ENCODE measurements around the gene CNTN4.

Gene CNTN4

DNA sequence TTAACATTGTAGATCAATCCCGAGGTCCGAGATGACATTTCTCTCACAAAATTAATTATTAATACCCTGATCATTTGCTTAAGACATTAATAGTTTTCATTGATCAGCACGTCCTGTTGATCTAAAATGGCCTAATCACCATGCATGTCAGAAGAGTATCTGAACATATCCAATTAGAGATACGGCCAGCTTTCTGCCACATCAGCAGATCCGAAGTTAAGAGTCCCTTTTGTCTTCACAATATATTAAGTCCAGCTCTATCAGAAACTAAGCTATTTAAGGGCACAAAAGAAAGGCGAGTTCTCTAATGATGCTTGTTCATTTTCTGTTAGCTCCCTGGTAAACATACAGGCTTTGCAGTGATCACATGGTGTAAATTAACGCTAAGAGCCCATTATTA lies 470.3 kb downstream of the CNTN4 start:
- Histone ChIP-seq H2AK5ac (ENCODE audit: low read depth, low read length) (no peak overlapping the region), H3K36me3 (replicated peaks in 1 of 2; ENCODE audit: control insufficient read depth in 2 of 2, insufficient read depth in 2 of 2, low read length in 2 of 2) (no peaks in the 10 kb centered on the region), H2BK120ac (ENCODE audit: low read depth, low read length) (no peak overlapping the region), H2BK5ac (ENCODE audit: low read length) (no peak overlapping the region), H4K91ac (ENCODE audit: low read depth, low read length, poor library complexity) (no peak overlapping the region), H3K9me3 (replicated peaks in 1 of 2; ENCODE audit: control insufficient read depth in 2 of 2, insufficient read depth in 1 of 2, low read depth in 1 of 2, low read length in 2 of 2) (no peaks in the 10 kb centered on the region), H3K4ac (ENCODE audit: low read length) (no peak overlapping the region), H2AFZ (ENCODE audit: low read length) (no peak overlapping the region), H3K23ac (ENCODE audit: low read depth, low read length, poor library complexity) (no peak overlapping the region), H2BK15ac (ENCODE audit: low read length) (no peak overlapping the region), H3K4me1 (ENCODE audit: control insufficient read depth in 2 of 2, insufficient read depth in 1 of 2, low read depth in 1 of 2, low read length in 2 of 2) (no peaks in the 10 kb centered on the region), H2BK12ac (ENCODE audit: low read length) (no peak overlapping the region), H3K4me2 (ENCODE audit: insufficient read depth, low read length, poor library complexity, severe bottlenecking) (no peak overlapping the region), H3K9ac (ENCODE audit: low read depth, low read length, poor library complexity) (no peak overlapping the region), H3K27me3 (ENCODE audit: control insufficient read depth in 3 of 3, insufficient read depth in 3 of 3, low read depth in 1 of 3, low read length in 3 of 3) (peaks cover 0 to under 1% (median 0%) of the 10 kb centered on the region in 3 experiments), H3K14ac (ENCODE audit: low read length) (no peak overlapping the region), H3K79me1 (ENCODE audit: low read depth, low read length) (no peaks in the 10 kb centered on the region), H4K8ac (ENCODE audit: low read depth, low read length) (no peak overlapping the region), H3K27ac (replicated peaks; ENCODE audit: low read length) (no peak overlapping the region), H3K4me3 (ENCODE audit: low read length in 2 of 2) (no peak overlapping the region), H3K18ac (ENCODE audit: low read length) (no peak overlapping the region)
- WGBS, 2 donors (ENCODE audit: extremely low coverage in 2 of 2, insufficient read length in 2 of 2, insufficient replicate concordance in 1 of 2), result no CpG with 5 or more reads among the region's 7 CpGs
- DNase-seq (ENCODE audit: low spot score), result no peak

DNA sequence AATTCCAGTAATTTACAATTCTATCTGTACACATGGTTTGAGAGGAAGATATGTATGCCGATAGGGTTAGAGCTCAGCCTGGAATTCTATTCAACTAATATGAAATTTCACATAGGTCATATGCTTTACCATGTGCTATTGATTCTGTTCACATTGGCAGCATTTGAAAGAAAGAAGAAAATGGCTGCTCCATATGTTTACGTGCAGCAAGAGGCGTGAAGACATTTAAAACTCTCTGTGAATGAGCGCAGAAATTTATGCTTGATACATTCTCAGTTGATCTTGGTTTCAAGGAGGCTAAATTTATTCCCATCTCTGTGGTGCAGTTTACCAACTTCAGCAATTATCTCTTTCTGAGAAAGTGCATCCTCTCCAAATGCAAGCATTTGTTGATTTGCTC lies 478.9 kb downstream of the CNTN4 start:
- H3K27ac ChIP-seq (replicated peaks; ENCODE audit: low read length), result no peak overlapping the region
- no peak overlapping the region for H3K9ac ChIP-seq (ENCODE audit: low read depth, low read length, poor library complexity)
- H3K14ac ChIP-seq (ENCODE audit: low read length), result no peak overlapping the region
- no peak for DNase-seq (ENCODE audit: low spot score)
- H2AK5ac ChIP-seq (ENCODE audit: low read depth, low read length), result no peak overlapping the region
- H2AFZ ChIP-seq (ENCODE audit: low read length), result no peak overlapping the region
- H3K36me3 ChIP-seq (replicated peaks in 1 of 2; ENCODE audit: control insufficient read depth in 2 of 2, insufficient read depth in 2 of 2, low read length in 2 of 2), result no peaks in the 10 kb centered on the region
- H2BK12ac ChIP-seq (ENCODE audit: low read length), result no peak overlapping the region
- no peak overlapping the region for H2BK5ac ChIP-seq (ENCODE audit: low read length)
- H4K8ac ChIP-seq (ENCODE audit: low read depth, low read length), result no peak overlapping the region
- H3K9me3 ChIP-seq (replicated peaks in 1 of 2; ENCODE audit: control insufficient read depth in 2 of 2, insufficient read depth in 1 of 2, low read depth in 1 of 2, low read length in 2 of 2), result no peaks in the 10 kb centered on the region
- H3K4me1 ChIP-seq (ENCODE audit: control insufficient read depth in 2 of 2, insufficient read depth in 1 of 2, low read depth in 1 of 2, low read length in 2 of 2), result no peaks in the 10 kb centered on the region
- H2BK15ac ChIP-seq (ENCODE audit: low read length), result no peak overlapping the region
- no peak overlapping the region for H2BK120ac ChIP-seq (ENCODE audit: low read depth, low read length)
- no peaks in the 10 kb centered on the region for H3K79me1 ChIP-seq (ENCODE audit: low read depth, low read length)
- no peak overlapping the region for H3K4me3 ChIP-seq (ENCODE audit: low read length in 2 of 2)
- H3K23ac ChIP-seq (ENCODE audit: low read depth, low read length, poor library complexity), result no peak overlapping the region
- H4K91ac ChIP-seq (ENCODE audit: low read depth, low read length, poor library complexity), result no peak overlapping the region
- H3K4me2 ChIP-seq (ENCODE audit: insufficient read depth, low read length, poor library complexity, severe bottlenecking), result no peak overlapping the region
- H3K18ac ChIP-seq (ENCODE audit: low read length), result no peak overlapping the region
- no CpG with 5 or more reads among the region's 4 CpGs for WGBS, 2 donors (ENCODE audit: extremely low coverage in 2 of 2, insufficient read length in 2 of 2, insufficient replicate concordance in 1 of 2)
- no peak overlapping the region for H3K4ac ChIP-seq (ENCODE audit: low read length)
- H3K27me3 ChIP-seq (ENCODE audit: control insufficient read depth in 3 of 3, insufficient read depth in 3 of 3, low read depth in 1 of 3, low read length in 3 of 3), result no peaks in the 10 kb centered on the region

DNA sequence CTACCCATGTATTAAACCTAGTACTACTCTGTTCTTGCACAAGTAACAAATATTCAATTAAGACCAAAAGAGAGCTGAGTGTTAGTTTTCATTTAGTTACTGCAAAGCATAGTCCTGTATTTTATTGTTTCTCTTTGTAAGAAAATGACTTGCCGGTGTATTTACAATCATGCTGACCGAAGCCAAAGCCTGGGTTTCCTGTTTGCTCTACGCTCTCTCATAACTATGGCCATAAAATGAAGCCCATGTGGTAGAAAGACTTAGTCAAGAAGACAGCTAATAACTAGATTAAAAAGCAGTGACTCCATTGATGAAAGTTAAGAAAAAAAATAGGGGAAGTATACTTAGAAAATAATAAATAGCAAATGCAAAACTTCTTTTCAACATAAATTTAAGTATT lies 479.9 kb downstream of the CNTN4 start:
- Histone ChIP-seq H2AFZ (ENCODE audit: low read length) (no peak overlapping the region), H3K9ac (ENCODE audit: low read depth, low read length, poor library complexity) (no peak overlapping the region), H3K9me3 (replicated peaks in 1 of 2; ENCODE audit: control insufficient read depth in 2 of 2, insufficient read depth in 1 of 2, low read depth in 1 of 2, low read length in 2 of 2) (no peaks in the 10 kb centered on the region), H3K36me3 (replicated peaks in 1 of 2; ENCODE audit: control insufficient read depth in 2 of 2, insufficient read depth in 2 of 2, low read length in 2 of 2) (no peaks in the 10 kb centered on the region), H4K91ac (ENCODE audit: low read depth, low read length, poor library complexity) (no peak overlapping the region), H2BK15ac (ENCODE audit: low read length) (no peak overlapping the region), H2BK5ac (ENCODE audit: low read length) (no peak overlapping the region), H3K4me1 (ENCODE audit: control insufficient read depth in 2 of 2, insufficient read depth in 1 of 2, low read depth in 1 of 2, low read length in 2 of 2) (no peaks in the 10 kb centered on the region), H3K4me2 (ENCODE audit: insufficient read depth, low read length, poor library complexity, severe bottlenecking) (no peak overlapping the region), H3K4me3 (ENCODE audit: low read length in 2 of 2) (no peak overlapping the region), H4K8ac (ENCODE audit: low read depth, low read length) (no peak overlapping the region), H3K18ac (ENCODE audit: low read length) (no peak overlapping the region), H3K27me3 (ENCODE audit: control insufficient read depth in 3 of 3, insufficient read depth in 3 of 3, low read depth in 1 of 3, low read length in 3 of 3) (no peaks in the 10 kb centered on the region), H2BK120ac (ENCODE audit: low read depth, low read length) (no peak overlapping the region), H3K14ac (ENCODE audit: low read length) (no peak overlapping the region), H2BK12ac (ENCODE audit: low read length) (no peak overlapping the region), H3K23ac (ENCODE audit: low read depth, low read length, poor library complexity) (no peak overlapping the region), H3K27ac (replicated peaks; ENCODE audit: low read length) (no peak overlapping the region), H2AK5ac (ENCODE audit: low read depth, low read length) (no peak overlapping the region), H3K4ac (ENCODE audit: low read length) (no peak overlapping the region), H3K79me1 (ENCODE audit: low read depth, low read length) (no peaks in the 10 kb centered on the region)
- no CpG with 5 or more reads among the region's 3 CpGs for WGBS, 2 donors (ENCODE audit: extremely low coverage in 2 of 2, insufficient read length in 2 of 2, insufficient replicate concordance in 1 of 2)
- DNase-seq (ENCODE audit: low spot score), result no peak

DNA sequence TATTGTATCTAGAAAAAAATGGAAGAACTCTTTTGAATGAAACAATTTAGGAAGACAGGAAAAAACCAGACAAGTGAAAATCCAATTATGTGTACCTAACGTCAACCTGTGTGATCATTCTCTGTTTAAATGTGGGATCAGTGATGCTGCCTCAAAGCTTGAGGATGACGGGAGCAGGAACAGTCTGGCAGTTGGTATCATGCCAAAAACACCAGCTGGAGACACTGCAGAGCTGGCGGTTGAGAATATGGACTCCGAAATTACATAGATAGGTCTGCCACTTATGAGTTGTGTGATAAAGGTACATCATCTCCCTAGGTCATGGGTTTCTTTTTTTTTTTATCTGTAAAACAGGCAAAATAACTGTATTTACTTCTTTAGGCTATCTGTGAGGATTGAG lies 480.5 kb downstream of the CNTN4 start:
- H2BK12ac ChIP-seq (ENCODE audit: low read length), result no peak overlapping the region
- H2AK5ac ChIP-seq (ENCODE audit: low read depth, low read length), result no peak overlapping the region
- H3K4me2 ChIP-seq (ENCODE audit: insufficient read depth, low read length, poor library complexity, severe bottlenecking), result no peak overlapping the region
- no peak overlapping the region for H3K4ac ChIP-seq (ENCODE audit: low read length)
- H2BK15ac ChIP-seq (ENCODE audit: low read length), result no peak overlapping the region
- no peak overlapping the region for H2AFZ ChIP-seq (ENCODE audit: low read length)
- no peaks in the 10 kb centered on the region for H3K4me1 ChIP-seq (ENCODE audit: control insufficient read depth in 2 of 2, insufficient read depth in 1 of 2, low read depth in 1 of 2, low read length in 2 of 2)
- H3K27ac ChIP-seq (replicated peaks; ENCODE audit: low read length), result no peak overlapping the region
- H3K79me1 ChIP-seq (ENCODE audit: low read depth, low read length), result no peaks in the 10 kb centered on the region
- H3K9ac ChIP-seq (ENCODE audit: low read depth, low read length, poor library complexity), result no peak overlapping the region
- no peak overlapping the region for H3K23ac ChIP-seq (ENCODE audit: low read depth, low read length, poor library complexity)
- no peaks in the 10 kb centered on the region for H3K27me3 ChIP-seq (ENCODE audit: control insufficient read depth in 3 of 3, insufficient read depth in 3 of 3, low read depth in 1 of 3, low read length in 3 of 3)
- H2BK120ac ChIP-seq (ENCODE audit: low read depth, low read length), result no peak overlapping the region
- no CpG with 5 or more reads among the region's 4 CpGs for WGBS, 2 donors (ENCODE audit: extremely low coverage in 2 of 2, insufficient read length in 2 of 2, insufficient replicate concordance in 1 of 2)
- no peak overlapping the region for H3K14ac ChIP-seq (ENCODE audit: low read length)
- H4K91ac ChIP-seq (ENCODE audit: low read depth, low read length, poor library complexity), result no peak overlapping the region
- no peaks in the 10 kb centered on the region for H3K36me3 ChIP-seq (replicated peaks in 1 of 2; ENCODE audit: control insufficient read depth in 2 of 2, insufficient read depth in 2 of 2, low read length in 2 of 2)
- no peak overlapping the region for H3K18ac ChIP-seq (ENCODE audit: low read length)
- no peaks in the 10 kb centered on the region for H3K9me3 ChIP-seq (replicated peaks in 1 of 2; ENCODE audit: control insufficient read depth in 2 of 2, insufficient read depth in 1 of 2, low read depth in 1 of 2, low read length in 2 of 2)
- no peak overlapping the region for H3K4me3 ChIP-seq (ENCODE audit: low read length in 2 of 2)
- no peak overlapping the region for H2BK5ac ChIP-seq (ENCODE audit: low read length)
- no peak overlapping the region for H4K8ac ChIP-seq (ENCODE audit: low read depth, low read length)
- DNase-seq (ENCODE audit: low spot score), result no peak

Measured in neuronal stem cell (in vitro differentiated cells).